ENCODE measurements around the gene SMYD3. TPM values are rescaled to one million over a fixed set of nuclear protein-coding genes. Genes with fewer than 3 reads are reported as not detected.

Gene SMYD3
- total and polyA plus RNA-seq, 10 of the 15 experiments (the other 5 are each of a cell fraction or from before 2014, with no cell fraction given), result 18.3 to 54.0 (median 24.8) TPM

GRCh38 chr1:246397046-246397445 lies 110.0 kb downstream of the SMYD3 start:
- BruUV-seq (replicated peaks), result no TSS peak
- Histone ChIP-seq H3K4me3 (no peak overlapping the region), H3K4me1 (ENCODE audit: control insufficient read depth, insufficient read depth, low read length) (no peaks in the 10 kb centered on the region), H3K79me2 (ENCODE audit: control insufficient read depth, insufficient read depth, low read length) (no peaks in the 10 kb centered on the region), H3K4me2 (ENCODE audit: control insufficient read depth, insufficient read depth) (no peak overlapping the region), H3K9me3 (replicated peaks; ENCODE audit: control insufficient read depth, insufficient read depth, low read length) (peaks cover 2% of the 10 kb centered on the region; the same call in 2 of the 3 replicates), H3K36me3 (ENCODE audit: control insufficient read depth in 2 of 2, insufficient read depth in 2 of 2, low read length in 1 of 2) (no peaks in the 10 kb centered on the region), H2AFZ (ENCODE audit: control insufficient read depth, low read depth, low read length) (no peak overlapping the region), H3K27me3 (replicated peaks in 1 of 2; ENCODE audit: control insufficient read depth in 2 of 2, insufficient read depth in 2 of 2, low read length in 1 of 2) (no peaks in the 10 kb centered on the region), H4K20me1 (ENCODE audit: control insufficient read depth, insufficient read depth) (no peaks in the 10 kb centered on the region), H3K27ac (ENCODE audit: control insufficient read depth, insufficient read depth) (no peak overlapping the region), H3K9ac (ENCODE audit: control insufficient read depth, insufficient read depth, low read length) (no peak overlapping the region)
- in situ Hi-C loops (cut with MboI) (no loop called here), intact Hi-C loops (cut with micrococcal nuclease; ENCODE audit: unreplicated experiment) (no loop called here)
- ChIA-PET SMC1A (ENCODE audit: uncharacterized antibody, unreplicated experiment) (interaction anchor here (1.0 to 1.2 kb wide), 2 partner anchors 24 to 84 kb away, joined by 3 to 4 read pairs; no protein-coding TSS in a partner anchor), POLR2A (no interaction called here), CTCF (no interaction called here), RAD21 (ENCODE audit: unreplicated experiment) (interaction anchor here (0.6 kb wide), 1 partner anchor 54 kb away, joined by 3 read pairs; no protein-coding TSS in a partner anchor)
- no peak for DNase-seq (ENCODE audit: low read depth, low spot score)
- TF ChIP-seq NFYA (IDR thresholded peaks at IDR 0.05; ENCODE audit: borderline replicate concordance, low read depth, low read length) (no peak), MAX (IDR thresholded peaks at IDR 0.05; ENCODE audit: low read depth, low read length) (no peak), CHD1 (IDR thresholded peaks at IDR 0.05; ENCODE audit: low read depth, low read length) (no peak), NFXL1 (IDR thresholded peaks at IDR 0.05; ENCODE audit: borderline replicate concordance) (no peak), ZBTB4 (CRISPR knock-in tag; IDR thresholded peaks at IDR 0.05) (no peak), SMC3 (IDR thresholded peaks at IDR 0.05; ENCODE audit: borderline replicate concordance, low read length) (no peak), CBFB (IDR thresholded peaks at IDR 0.05; ENCODE audit: low read depth) (no peak), RB1 (IDR thresholded peaks at IDR 0.05; ENCODE audit: borderline replicate concordance) (no peak), E2F4 (IDR thresholded peaks at IDR 0.05; ENCODE audit: low read depth, low read length) (no peak), PAX8 (IDR thresholded peaks at IDR 0.05) (no peak), NRF1 (conservative IDR thresholded peaks at IDR 0.05; ENCODE audit: low read depth, low read length) (no peak), PML (IDR thresholded peaks at IDR 0.05; ENCODE audit: low read length) (no peak), EP300 (IDR thresholded peaks at IDR 0.05; ENCODE audit: borderline replicate concordance in 1 of 2, control insufficient read depth in 1 of 2, low read depth in 2 of 2, low read length in 2 of 2) (no peak), RELB (IDR thresholded peaks at IDR 0.05; ENCODE audit: low read depth) (no peak), SPI1 (IDR thresholded peaks at IDR 0.05; ENCODE audit: borderline replicate concordance, insufficient read depth, low read depth, low read length) (no peak), CBX5 (IDR thresholded peaks at IDR 0.05; ENCODE audit: low read depth) (no peak), RELA (IDR thresholded peaks at IDR 0.05; ENCODE audit: borderline replicate concordance, partially characterized antibody) (no peak), ZNF622 (IDR thresholded peaks at IDR 0.05) (no peak), ZZZ3 (IDR thresholded peaks at IDR 0.05; ENCODE audit: control insufficient read depth, insufficient read length, low read depth) (no peak)
- FAIRE-seq, result no peak
- 95% methylated on average over 5 of the region's 5 CpGs for WGBS (ENCODE audit: insufficient coverage, insufficient replicate concordance, low lambda C conversion rate, missing lambda C conversion rate)
- no peak for ATAC-seq
